ENCODE measurements around the gene YY1.

DNA sequence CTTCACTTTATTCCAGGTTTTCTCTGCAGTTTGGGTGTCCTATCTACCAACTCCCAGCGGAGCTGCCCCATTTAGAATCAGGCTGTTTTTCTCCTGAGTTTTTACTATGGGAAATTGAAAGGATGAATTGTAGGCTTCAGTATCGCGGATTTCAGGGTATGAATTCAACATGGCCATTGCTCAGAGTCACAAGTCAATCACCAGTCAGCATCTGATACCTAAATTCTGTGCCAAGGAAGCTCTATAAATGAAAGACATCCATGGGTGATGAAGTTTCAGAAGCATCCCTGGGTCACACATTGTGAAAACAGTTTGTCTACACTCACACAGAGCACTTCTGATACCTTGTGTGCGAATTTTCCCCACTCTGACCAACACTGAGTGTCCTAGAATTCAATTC is 35.8 kb upstream of the YY1 start:
- TF ChIP-seq, protein P1, sequence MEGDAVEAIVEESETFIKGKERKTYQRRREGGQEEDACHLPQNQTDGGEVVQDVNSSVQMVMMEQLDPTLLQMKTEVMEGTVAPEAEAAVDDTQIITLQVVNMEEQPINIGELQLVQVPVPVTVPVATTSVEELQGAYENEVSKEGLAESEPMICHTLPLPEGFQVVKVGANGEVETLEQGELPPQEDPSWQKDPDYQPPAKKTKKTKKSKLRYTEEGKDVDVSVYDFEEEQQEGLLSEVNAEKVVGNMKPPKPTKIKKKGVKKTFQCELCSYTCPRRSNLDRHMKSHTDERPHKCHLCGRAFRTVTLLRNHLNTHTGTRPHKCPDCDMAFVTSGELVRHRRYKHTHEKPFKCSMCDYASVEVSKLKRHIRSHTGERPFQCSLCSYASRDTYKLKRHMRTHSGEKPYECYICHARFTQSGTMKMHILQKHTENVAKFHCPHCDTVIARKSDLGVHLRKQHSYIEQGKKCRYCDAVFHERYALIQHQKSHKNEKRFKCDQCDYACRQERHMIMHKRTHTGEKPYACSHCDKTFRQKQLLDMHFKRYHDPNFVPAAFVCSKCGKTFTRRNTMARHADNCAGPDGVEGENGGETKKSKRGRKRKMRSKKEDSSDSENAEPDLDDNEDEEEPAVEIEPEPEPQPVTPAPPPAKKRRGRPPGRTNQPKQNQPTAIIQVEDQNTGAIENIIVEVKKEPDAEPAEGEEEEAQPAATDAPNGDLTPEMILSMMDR (IDR thresholded peaks at IDR 0.05; ENCODE audit: insufficient read depth, low read depth, low read length) = no peak
- TF ChIP-seq EZH2 (IDR thresholded peaks at IDR 0.05; ENCODE audit: insufficient read depth, low read length) = no peak

All from astrocyte (in vitro differentiated cells and primary cell).